ENCODE results near the gene CASP3. TPM values are rescaled to one million over a fixed set of nuclear protein-coding genes. Genes with fewer than 3 reads are reported as not detected.
A peak's percentile ranks its signal among the peaks of the same experiment; 100 is the strongest.

CASP3 gene
- total RNA-seq, 1 experiment from 2014 or later = 11.4 TPM

GRCh38 chr4:184651899-184652298 is 2.7 kb upstream of the CASP3 start:
- Histone ChIP-seq H4K20me1 (ENCODE audit: insufficient read depth) (no peaks in the 10 kb centered on the region), H3K9ac (ENCODE audit: low read length) (no peak overlapping the region), H3K4me1 (ENCODE audit: control insufficient read depth in 1 of 2, insufficient read depth in 2 of 2, low read length in 2 of 2) (peaks cover 3 to 14% of the 10 kb centered on the region in 2 experiments; a peak in 2 of 4 replicates), H3K27ac (ENCODE audit: low read depth, low read length) (no peak overlapping the region), H3K9me2 (ENCODE audit: insufficient read depth) (no peaks in the 10 kb centered on the region), H3K9me3 (ENCODE audit: control insufficient read depth in 1 of 2, insufficient read depth in 1 of 2, low read depth in 1 of 2, low read length in 2 of 2) (no peaks in the 10 kb centered on the region), H3K4me2 (ENCODE audit: low read length) (no peak overlapping the region), H3K27me3 (ENCODE audit: insufficient read depth, low read length) (no peaks in the 10 kb centered on the region), H3K4me3 (replicated peaks in 1 of 2; ENCODE audit: low read depth in 1 of 2, low read length in 2 of 2) (no peak overlapping the region), H3K79me2 (ENCODE audit: insufficient read depth, low read length) (peaks cover 27% of the 10 kb centered on the region), H2AFZ (ENCODE audit: low read depth, low read length, poor library complexity, severe bottlenecking) (no peak overlapping the region), H3K36me3 (ENCODE audit: control insufficient read depth in 1 of 2, insufficient read depth in 2 of 2, low read length in 2 of 2) (no peaks in the 10 kb centered on the region)
- TF ChIP-seq ELF1 (IDR thresholded peaks at IDR 0.05; ENCODE audit: borderline replicate concordance, low read depth) = no peak
- no peak for TF ChIP-seq MAX (IDR thresholded peaks at IDR 0.05)
- no peak for TF ChIP-seq SIN3A (IDR thresholded peaks at IDR 0.05; ENCODE audit: low read depth)
- TF ChIP-seq, protein P1, sequence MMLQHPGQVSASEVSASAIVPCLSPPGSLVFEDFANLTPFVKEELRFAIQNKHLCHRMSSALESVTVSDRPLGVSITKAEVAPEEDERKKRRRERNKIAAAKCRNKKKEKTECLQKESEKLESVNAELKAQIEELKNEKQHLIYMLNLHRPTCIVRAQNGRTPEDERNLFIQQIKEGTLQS (IDR thresholded peaks at IDR 0.05) = no peak
- TF ChIP-seq EZH2phosphoT487 (IDR thresholded peaks at IDR 0.05; ENCODE audit: borderline replicate concordance) = no peak
- TF ChIP-seq SP1 (IDR thresholded peaks at IDR 0.05; ENCODE audit: low read depth) = no peak
- TF ChIP-seq CBX3 (IDR thresholded peaks at IDR 0.05; ENCODE audit: low read depth) = no peak
- DNase-seq (ENCODE audit: low read depth, low spot score) = no peak
- ATAC-seq = no peak
- no TSS peak for BruUV-seq (replicated peaks)
- ChIA-PET POLR2A (no interaction called here), RAD21 (ENCODE audit: low non-redundant PET in 1 of 2, low total read pairs in 2 of 2, uncharacterized antibody in 2 of 2, unreplicated experiment in 2 of 2) (no interaction called here), CTCF (no interaction called here)
- intact Hi-C loops (cut with micrococcal nuclease) = no loop called here

DNA sequence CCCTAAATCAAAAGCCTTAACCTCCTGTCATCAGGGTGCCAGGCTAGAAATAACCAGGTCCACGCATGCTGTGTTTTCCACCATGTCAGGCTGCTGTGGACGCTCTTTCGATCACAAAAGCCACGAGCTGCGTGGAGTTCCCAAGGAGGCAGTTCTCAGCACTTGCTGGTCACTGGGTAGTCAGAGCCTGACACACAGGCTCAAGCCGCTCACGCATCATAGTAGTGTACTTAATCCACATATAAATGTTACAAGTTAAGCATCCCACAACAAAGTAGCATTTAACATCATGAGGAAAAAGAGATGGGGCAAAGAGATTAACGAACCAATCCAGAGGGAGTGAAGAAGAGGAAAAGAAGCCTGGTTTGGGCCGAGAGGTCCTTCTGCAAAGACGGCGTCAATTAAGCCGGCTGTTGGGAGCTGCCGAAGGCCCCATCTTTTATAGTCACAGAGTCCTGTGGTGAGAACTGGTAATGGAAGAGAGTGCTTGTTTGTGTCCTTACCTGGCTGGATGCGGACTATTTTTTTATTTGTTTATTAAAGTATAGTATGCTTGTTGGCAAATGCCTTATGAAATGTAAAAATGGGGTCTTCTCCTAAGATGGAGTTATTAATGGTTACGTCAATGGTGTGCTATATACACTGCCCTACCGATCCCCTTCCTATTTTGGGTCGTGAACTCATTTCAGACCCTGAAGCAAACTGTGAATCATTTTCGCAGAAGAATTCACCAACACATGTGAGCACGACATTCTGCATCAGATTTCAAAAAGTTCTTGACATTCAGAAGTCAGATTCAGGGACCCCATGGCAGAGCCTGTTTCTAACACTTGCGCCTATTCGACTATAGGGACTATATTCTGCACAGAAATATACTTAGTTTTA is 966 bp upstream of the CASP3 start:
- ChIA-PET CTCF (interaction anchor here (0.7 kb wide), 1 partner anchor 36 kb away, joined by 3 read pairs; no protein-coding TSS in a partner anchor), POLR2A (interaction anchor here (0.7 to 1.0 kb wide), 5 partner anchors 10 to 390 kb away, joined by 3 to 6 read pairs (median 4); no protein-coding TSS in a partner anchor), RAD21 (ENCODE audit: low non-redundant PET in 1 of 2, low total read pairs in 2 of 2, uncharacterized antibody in 2 of 2, unreplicated experiment in 2 of 2) (interaction anchor here in 1 of 2 experiments (0.7 kb wide), 1 partner anchor 63 kb away, joined by 3 read pairs; no protein-coding TSS in a partner anchor)
- Histone ChIP-seq H3K27me3 (ENCODE audit: insufficient read depth, low read length) (no peaks in the 10 kb centered on the region), H3K9ac (ENCODE audit: low read length) (peak overlapping the region; percentile 80), H4K20me1 (ENCODE audit: insufficient read depth) (no peaks in the 10 kb centered on the region), H3K4me2 (ENCODE audit: low read length) (peak overlapping the region; percentile 81), H3K4me3 (replicated peaks in 1 of 2; ENCODE audit: low read depth in 1 of 2, low read length in 2 of 2) (peak overlapping the region; percentile 71 to 78), H3K4me1 (ENCODE audit: control insufficient read depth in 1 of 2, insufficient read depth in 2 of 2, low read length in 2 of 2) (peaks cover 3 to 14% of the 10 kb centered on the region in 2 experiments; a peak in 2 of 4 replicates), H3K9me2 (ENCODE audit: insufficient read depth) (no peaks in the 10 kb centered on the region), H3K36me3 (ENCODE audit: control insufficient read depth in 1 of 2, insufficient read depth in 2 of 2, low read length in 2 of 2) (no peaks in the 10 kb centered on the region), H3K27ac (ENCODE audit: low read depth, low read length) (peak overlapping the region; percentile 69), H2AFZ (ENCODE audit: low read depth, low read length, poor library complexity, severe bottlenecking) (no peak overlapping the region), H3K9me3 (ENCODE audit: control insufficient read depth in 1 of 2, insufficient read depth in 1 of 2, low read depth in 1 of 2, low read length in 2 of 2) (no peaks in the 10 kb centered on the region), H3K79me2 (ENCODE audit: insufficient read depth, low read length) (peaks cover 27% of the 10 kb centered on the region)
- DNase-seq (ENCODE audit: low read depth, low spot score) = no peak
- BruUV-seq (replicated peaks) = TSS peak; percentile 91
- no peak for TF ChIP-seq MAX (IDR thresholded peaks at IDR 0.05)
- peak; percentile 22 for TF ChIP-seq POLR2A (IDR thresholded peaks at IDR 0.05; ENCODE audit: borderline replicate concordance, extremely low read depth, insufficient read depth, insufficient read length)
- TF ChIP-seq SIN3A (IDR thresholded peaks at IDR 0.05; ENCODE audit: low read depth) = 0 out of 2 replicates have a peak, but pooled peaks have one; percentile 1
- intact Hi-C loops (cut with micrococcal nuclease) = loop anchor here (2.0 kb wide), 1 partner anchor 381 kb away; no protein-coding TSS in a partner anchor
- peak; percentile 24 for ATAC-seq

All from HCT116 (cell line).